Bronchial epithelial cell (primary cell): ENCODE results near the gene TUBAL3. TPM values are rescaled to one million over a fixed set of nuclear protein-coding genes. Genes with fewer than 3 reads are reported as not detected.

Source experiments
- DNase-seq: peaks from one replicate; pipeline ENCODE4 v3.0.0-alpha.2; 2010; ENCODE audit warnings: low read depth
- FAIRE-seq: peaks from 2 replicates; lab custom pipeline; 2011; peaks lifted over from hg19 to GRCh38; lab: Jason Lieb, UNC
- H3K27me3 ChIP-seq: 2 replicates; pipeline ENCODE4 v1.5.1; 2011; ENCODE audit warnings: low read length; ENCODE audit not compliant: control insufficient read depth, insufficient read depth
- H3K36me3 ChIP-seq: 2 replicates; pipeline ENCODE4 v1.5.1; 2011; ENCODE audit warnings: low read length; ENCODE audit not compliant: control insufficient read depth, insufficient read depth
- H3K4me3 ChIP-seq: 2 replicates; pipeline ENCODE4 v1.5.1; 2011; ENCODE audit warnings: mild to moderate bottlenecking, low read depth, low read length, control low read depth
- CTCF ChIP-seq: IDR thresholded peaks from 2 replicates; pipeline ENCODE4 v1.5.1; 2011; ENCODE audit warnings: mild to moderate bottlenecking, moderate library complexity, low read length, control low read depth, inconsistent platforms; ENCODE audit not compliant: insufficient read depth, severe bottlenecking
- total RNA-seq: library from RNA; depleted of rRNA; stranded (reverse); fragments of >200 nt; gene quantifications from 2 replicates; pipeline ENCODE4 v1.2.1, GENCODE V29; 2014

The TUBAL3 gene
- total RNA-seq, 1 donor from 2014 or later = 0.26 TPM

- DNase-seq (peak; percentile 15), FAIRE-seq (no peak)
- Histone ChIP-seq H3K27me3 (no peaks in the 10 kb centered on the region), H3K36me3 (no peaks in the 10 kb centered on the region), H3K4me3 (no peak overlapping the region)
- TF ChIP-seq CTCF = no peak
Observed at GRCh38 chr10:5419466-5420094, 15.0 kb upstream of the TUBAL3 start.

- H3K36me3 ChIP-seq = no peaks in the 10 kb centered on the region
- H3K4me3 ChIP-seq = no peak overlapping the region
- DNase-seq (no peak), FAIRE-seq (no peak)
- no peaks in the 10 kb centered on the region for H3K27me3 ChIP-seq
- no peak for TF ChIP-seq CTCF
Observed at GRCh38 chr10:5418584-5418983, 14.0 kb upstream of the TUBAL3 start.

- no peak for TF ChIP-seq CTCF
Observed at GRCh38 chr10:5416981-5417380, 12.4 kb upstream of the TUBAL3 start.

GRCh38 chr10:5413012-5413938 is 8.6 kb upstream of the TUBAL3 start:
- Histone ChIP-seq H3K27me3 (no peaks in the 10 kb centered on the region), H3K36me3 (no peaks in the 10 kb centered on the region), H3K4me3 (peak overlapping the region; percentile 73)
- DNase-seq (peak; percentile 63), FAIRE-seq (no peak)
- no peak for TF ChIP-seq CTCF

More at GRCh38 chr10:5416981-5417380, 12.4 kb upstream of the TUBAL3 start:
- DNase-seq (no peak), FAIRE-seq (no peak)
- H3K27me3 ChIP-seq = no peaks in the 10 kb centered on the region
- H3K4me3 ChIP-seq = no peak overlapping the region
- H3K36me3 ChIP-seq = no peaks in the 10 kb centered on the region

GRCh38 chr10:5412277-5412941 is 7.8 kb upstream of the TUBAL3 start, which contains the start of gene NET1:
NET1 (plus strand) TSS chr10:5412557; CDS start chr10:5412693, 136 bp downstream.
- DNase-seq (peak; percentile 78), FAIRE-seq (no peak)
- Histone ChIP-seq H3K4me3 (peak within 1 kb of the TSS; percentile 73), H3K36me3 (no peaks in the 10 kb centered on the region), H3K27me3 (no peaks in the 10 kb centered on the region)
- no peak for TF ChIP-seq CTCF
